Measurements from ENCODE around the gene TMEM256.

TMEM256 gene

GRCh38 chr17:7437369-7437863 lies 33.5 kb upstream of the TMEM256 start:
- H3K27ac ChIP-seq = peak overlapping the region; percentile 74

GRCh38 chr17:7436556-7437368 lies 32.9 kb upstream of the TMEM256 start:
- Histone ChIP-seq H2AFZ (peak overlapping the region; percentile 88), H3K9me3 (ENCODE audit: control insufficient read depth, low read length) (no peaks in the 10 kb centered on the region), H3K9ac (peak overlapping the region; percentile 40), H3K4me2 (ENCODE audit: low read length) (peak overlapping the region; percentile 72), H3K4me3 (ENCODE audit: low read depth, low read length) (peak overlapping the region; percentile 70), H3K79me2 (no peaks in the 10 kb centered on the region), H3K27me3 (ENCODE audit: control insufficient read depth, insufficient read depth, low read length) (no peaks in the 10 kb centered on the region), H3K36me3 (ENCODE audit: control insufficient read depth, insufficient read depth, low read length) (no peaks in the 10 kb centered on the region), H3K4me1 (peaks cover 10% of the 10 kb centered on the region), H3K27ac (peak overlapping the region; percentile 74)
- peak; percentile 96 for TF ChIP-seq CTCF (IDR thresholded peaks at IDR 0.05)

More at GRCh38 chr17:7437369-7437863, 33.5 kb upstream of the TMEM256 start:
- Histone ChIP-seq H3K79me2 (no peaks in the 10 kb centered on the region), H3K36me3 (ENCODE audit: control insufficient read depth, insufficient read depth, low read length) (no peaks in the 10 kb centered on the region), H3K9ac (peak overlapping the region; percentile 40), H3K27me3 (ENCODE audit: control insufficient read depth, insufficient read depth, low read length) (no peaks in the 10 kb centered on the region), H2AFZ (peak overlapping the region; percentile 88), H3K4me2 (ENCODE audit: low read length) (peak overlapping the region; percentile 55), H3K4me3 (ENCODE audit: low read depth, low read length) (peak overlapping the region; percentile 25), H3K9me3 (ENCODE audit: control insufficient read depth, low read length) (no peaks in the 10 kb centered on the region), H3K4me1 (peaks cover 10% of the 10 kb centered on the region)
- TF ChIP-seq CTCF (IDR thresholded peaks at IDR 0.05) = no peak

GRCh38 chr17:7435676-7436555 lies 32.0 kb upstream of the TMEM256 start:
- Histone ChIP-seq H3K79me2 (no peaks in the 10 kb centered on the region), H3K4me2 (ENCODE audit: low read length) (peak overlapping the region; percentile 72), H3K4me3 (ENCODE audit: low read depth, low read length) (peak overlapping the region; percentile 70), H3K9me3 (ENCODE audit: control insufficient read depth, low read length) (no peaks in the 10 kb centered on the region), H3K9ac (no peak overlapping the region), H3K27ac (no peak overlapping the region), H3K36me3 (ENCODE audit: control insufficient read depth, insufficient read depth, low read length) (no peaks in the 10 kb centered on the region), H2AFZ (peak overlapping the region; percentile 88), H3K27me3 (ENCODE audit: control insufficient read depth, insufficient read depth, low read length) (no peaks in the 10 kb centered on the region), H3K4me1 (peaks cover 7% of the 10 kb centered on the region)
- peak; percentile 5 for TF ChIP-seq CTCF (IDR thresholded peaks at IDR 0.05)

- H3K79me2 ChIP-seq = no peaks in the 10 kb centered on the region
- no peak overlapping the region for H3K27ac ChIP-seq
- H3K9me3 ChIP-seq (ENCODE audit: control insufficient read depth, low read length) = no peaks in the 10 kb centered on the region
- H3K4me3 ChIP-seq (ENCODE audit: low read depth, low read length) = no peak overlapping the region
- H2AFZ ChIP-seq = no peak overlapping the region
- H3K4me2 ChIP-seq (ENCODE audit: low read length) = no peak overlapping the region
- H3K27me3 ChIP-seq (ENCODE audit: control insufficient read depth, insufficient read depth, low read length) = no peaks in the 10 kb centered on the region
- no peaks in the 10 kb centered on the region for H3K36me3 ChIP-seq (ENCODE audit: control insufficient read depth, insufficient read depth, low read length)
- H3K4me1 ChIP-seq = no peaks in the 10 kb centered on the region
- no peak overlapping the region for H3K9ac ChIP-seq
- no peak for TF ChIP-seq CTCF (IDR thresholded peaks at IDR 0.05)
Measured at GRCh38 chr17:7432296-7432695, 28.4 kb upstream of the TMEM256 start.

Data from parathyroid adenoma (tissue), 2 donors.